Inflammatory macrophage (primary cell): ENCODE results near the gene ZCWPW1.

Experiments
- DNase-seq, 2 donors: peaks; one replicate each; pipeline ENCODE4 v3.0.0-alpha.2; 2020 to 2022

Gene ZCWPW1

GRCh38 chr7:100432053-100432452, 3.5 kb upstream of the ZCWPW1 start:
- no peak for DNase-seq

GRCh38 chr7:100431286-100431735, 2.8 kb upstream of the ZCWPW1 start:
- no peak for DNase-seq

DNA sequence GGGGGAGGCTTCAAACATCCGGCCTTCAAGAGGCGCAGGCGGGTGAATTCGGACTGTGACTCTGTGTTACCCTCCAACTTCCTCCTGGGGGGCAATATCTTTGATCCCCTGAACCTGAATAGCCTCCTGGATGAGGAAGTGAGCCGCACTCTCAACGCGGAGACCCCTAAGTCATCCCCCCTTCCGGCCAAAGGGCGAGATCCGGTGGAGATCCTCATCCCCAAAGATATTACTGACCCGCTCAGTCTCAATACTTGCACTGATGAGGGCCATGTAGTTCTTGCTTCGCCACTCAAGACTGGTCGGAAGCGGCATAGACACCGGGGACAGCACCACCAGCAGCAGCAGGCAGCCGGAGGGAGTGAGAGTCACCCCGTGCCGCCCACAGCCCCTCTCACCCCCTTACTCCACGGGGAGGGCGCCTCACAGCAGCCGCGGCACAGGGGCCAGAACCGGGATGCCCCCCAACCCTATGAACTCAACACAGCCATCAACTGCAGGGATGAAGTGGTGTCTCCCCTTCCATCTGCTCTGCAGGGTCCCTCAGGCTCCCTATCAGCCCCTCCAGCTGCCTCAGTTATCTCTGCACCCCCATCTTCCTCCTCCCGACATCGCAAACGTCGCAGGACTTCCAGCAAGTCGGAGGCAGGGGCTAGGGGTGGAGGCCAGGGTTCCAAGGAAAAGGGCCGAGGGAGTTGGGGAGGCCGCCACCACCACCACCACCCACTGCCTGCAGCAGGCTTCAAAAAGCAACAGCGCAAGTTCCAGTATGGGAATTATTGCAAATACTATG, 2.2 kb upstream of the ZCWPW1 start:
- peak in 1 of 2 donors; percentile 34 for DNase-seq

DNA sequence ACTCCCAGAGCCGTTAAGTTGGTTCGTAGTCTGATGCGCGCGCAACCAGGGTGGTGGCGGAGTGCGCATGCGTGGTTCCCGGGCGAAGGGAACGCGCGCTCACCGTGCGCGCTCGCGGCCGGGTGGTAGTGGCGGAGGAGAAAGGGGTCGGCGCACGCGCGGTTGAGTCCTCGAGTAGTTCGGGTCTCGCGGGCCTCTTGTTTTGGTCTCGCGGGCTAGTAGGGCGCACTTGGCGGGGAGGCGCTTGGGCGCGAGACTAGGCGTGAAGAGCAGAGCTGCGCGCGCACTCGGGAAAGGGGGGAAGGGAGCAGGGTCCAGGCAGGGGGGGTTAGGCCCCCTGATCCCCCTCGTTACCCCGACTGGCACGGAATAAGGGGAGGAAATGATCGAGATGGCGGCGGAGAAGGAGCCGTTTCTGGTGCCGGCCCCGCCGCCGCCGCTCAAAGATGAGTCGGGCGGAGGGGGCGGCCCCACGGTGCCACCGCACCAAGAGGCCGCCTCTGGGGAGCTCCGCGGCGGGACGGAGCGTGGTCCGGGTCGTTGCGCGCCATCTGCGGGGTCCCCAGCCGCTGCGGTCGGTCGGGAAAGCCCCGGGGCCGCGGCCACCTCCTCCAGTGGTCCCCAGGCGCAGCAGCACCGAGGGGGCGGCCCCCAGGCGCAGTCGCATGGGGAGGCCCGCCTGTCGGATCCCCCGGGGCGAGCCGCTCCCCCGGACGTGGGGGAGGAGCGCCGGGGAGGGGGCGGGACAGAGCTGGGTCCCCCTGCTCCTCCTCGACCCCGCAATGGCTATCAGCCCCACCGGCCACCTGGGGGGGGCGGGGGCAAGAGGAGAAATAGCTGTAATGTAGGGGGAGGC, 1.4 kb upstream of the ZCWPW1 start, which contains the start of gene MEPCE:
Gene MEPCE, plus strand, starts transcription at position 195 of the 856 bp plus-strand sequence. Its CDS starts 188 bp downstream, at position 383.
- DNase-seq = peak; percentile 92 to 93

GRCh38 chr7:100428967-100429636, 599 bp upstream of the ZCWPW1 start:
- DNase-seq = peak; percentile 100

- no peak for DNase-seq
Observed at GRCh38 chr7:100427762-100428198, 723 bp downstream of the ZCWPW1 start.

DNA sequence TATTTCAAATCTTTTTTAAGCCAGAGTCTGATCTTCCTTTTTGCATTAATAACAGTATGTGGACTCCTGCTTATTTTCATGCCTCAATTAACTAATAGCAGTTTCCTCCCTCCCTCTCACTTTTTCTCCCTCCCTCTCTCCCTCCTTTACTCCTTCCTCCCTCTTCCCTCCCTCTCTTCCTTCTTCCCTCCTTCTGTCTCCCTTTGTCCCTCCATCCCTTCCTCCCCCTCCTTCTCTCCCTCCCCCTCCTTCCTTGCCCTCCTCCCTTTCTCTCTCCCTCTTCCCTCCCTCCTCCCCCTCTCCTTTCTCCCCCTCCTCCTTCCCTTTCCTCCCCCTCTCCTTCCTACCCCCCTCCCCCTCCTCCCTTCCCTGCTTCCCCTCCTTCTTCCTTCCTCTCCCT, 2.0 kb downstream of the ZCWPW1 start:
- DNase-seq = no peak

GRCh38 chr7:100425347-100425746, 3.2 kb downstream of the ZCWPW1 start:
- DNase-seq = no peak

DNA sequence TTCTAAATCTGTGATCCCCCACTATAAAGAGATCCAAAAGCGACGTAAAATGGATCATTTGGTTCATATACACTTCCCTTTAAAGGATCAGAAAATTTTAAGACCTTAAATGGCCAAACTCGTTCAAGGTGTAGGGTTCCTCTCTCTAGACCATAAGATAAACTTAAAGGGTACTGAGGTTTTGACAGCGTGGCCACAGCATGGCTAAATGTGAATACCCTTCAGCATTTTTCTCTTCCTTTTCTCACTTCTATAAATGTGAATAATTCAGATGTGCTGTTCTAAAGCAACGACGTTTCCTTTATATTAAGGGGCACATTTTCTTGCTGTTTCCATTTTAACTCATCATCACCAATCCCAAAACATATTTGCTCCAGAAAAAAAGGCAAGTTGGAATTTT, 5.2 kb downstream of the ZCWPW1 start:
- no peak for DNase-seq

- no peak for DNase-seq
Observed at GRCh38 chr7:100419660-100420226, 8.8 kb downstream of the ZCWPW1 start.

GRCh38 chr7:100418930-100419659, 9.4 kb downstream of the ZCWPW1 start:
- DNase-seq = no peak

GRCh38 chr7:100415448-100415847, 13.1 kb downstream of the ZCWPW1 start:
- no peak for DNase-seq

- no peak for DNase-seq
Observed at GRCh38 chr7:100413889-100414288, 14.6 kb downstream of the ZCWPW1 start.

DNA sequence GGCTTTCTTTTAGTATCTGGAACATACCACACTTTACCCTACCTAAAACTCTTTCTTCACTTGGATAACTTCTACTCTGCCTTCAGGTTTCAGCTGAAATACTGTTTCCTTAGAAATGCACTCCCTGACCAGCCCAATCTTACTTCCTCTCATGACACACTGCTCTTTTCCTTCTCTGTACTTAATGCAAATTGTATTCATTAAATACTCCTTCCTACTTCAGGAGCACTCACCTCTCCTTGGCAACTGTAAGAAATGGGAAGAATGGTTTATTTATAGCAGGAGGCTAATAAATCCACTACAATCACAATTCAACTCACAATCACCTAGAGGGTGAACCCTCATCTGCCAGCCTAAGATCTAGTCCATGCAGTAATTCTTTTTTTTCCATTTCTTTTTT, 15.2 kb downstream of the ZCWPW1 start:
- DNase-seq = peak in 1 of 2 donors; percentile 17

GRCh38 chr7:100411101-100411500, 17.4 kb downstream of the ZCWPW1 start:
- no peak for DNase-seq

GRCh38 chr7:100407285-100408180, 21.0 kb downstream of the ZCWPW1 start:
- DNase-seq = peak; percentile 74 to 77

DNA sequence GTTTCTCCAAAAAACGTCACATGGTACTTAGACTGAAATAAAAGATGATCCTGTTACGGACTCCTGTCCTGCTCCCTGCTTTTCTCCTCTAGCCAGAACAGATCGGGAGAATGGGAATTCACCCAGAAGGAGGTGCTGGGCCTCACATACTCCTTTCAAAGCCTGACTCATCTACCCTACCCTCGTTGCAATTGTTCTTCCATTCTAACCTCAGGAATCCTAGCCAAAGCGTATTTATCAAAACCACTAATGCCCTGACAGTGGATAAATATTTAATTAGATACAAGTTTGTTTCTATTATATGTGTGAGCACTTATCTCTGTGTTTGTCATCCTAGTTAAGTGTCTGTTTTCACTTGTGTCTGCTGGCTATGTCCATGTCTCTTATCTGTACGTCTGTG, 21.7 kb downstream of the ZCWPW1 start:
- no peak for DNase-seq

DNA sequence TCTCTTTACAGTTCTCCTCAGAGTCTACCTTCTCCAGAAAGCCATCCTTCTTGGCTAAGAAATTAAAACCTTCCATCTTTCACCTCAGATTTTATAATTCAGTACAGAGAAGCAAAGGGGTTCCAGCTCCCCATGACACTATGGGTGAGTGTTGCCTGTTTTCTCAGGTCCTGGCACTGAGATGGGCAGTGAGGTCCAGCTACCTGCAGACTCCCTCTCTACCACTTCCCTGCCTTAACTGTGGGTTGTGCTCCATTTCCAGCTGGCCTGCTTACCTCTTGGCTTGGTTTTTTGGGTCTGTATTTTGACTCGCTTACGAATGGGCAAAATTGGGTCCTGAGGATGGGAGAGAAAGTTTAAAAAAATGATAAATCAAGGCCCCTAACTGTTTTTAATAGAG, 26.3 kb downstream of the ZCWPW1 start:
- no peak for DNase-seq

- DNase-seq = no peak
Observed at GRCh38 chr7:100401811-100402210, 26.7 kb downstream of the ZCWPW1 start.

GRCh38 chr7:100400656-100401055, 27.8 kb downstream of the ZCWPW1 start:
- no peak for DNase-seq

DNA sequence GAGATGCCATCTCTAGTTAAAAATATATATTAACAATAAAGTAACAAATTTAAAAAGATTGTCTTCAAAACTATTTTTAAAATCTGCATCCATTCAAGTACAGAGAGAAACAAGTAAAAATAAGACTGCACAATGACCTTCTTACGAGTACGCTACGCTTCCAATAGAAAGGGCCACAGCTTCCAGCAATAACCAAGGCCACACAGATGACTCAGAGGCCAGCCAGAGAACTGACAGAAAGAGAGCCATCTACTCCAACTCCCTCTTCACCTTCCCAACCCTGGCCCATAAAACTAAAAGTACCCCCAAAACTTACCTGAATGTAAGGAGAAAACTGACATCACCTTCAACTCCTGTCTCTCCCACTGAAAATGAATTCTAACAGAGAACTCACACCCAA, 28.5 kb downstream of the ZCWPW1 start:
- no peak for DNase-seq
